Measurements from ENCODE around the gene S100A11. TPM values are rescaled to one million over a fixed set of nuclear protein-coding genes. Genes with fewer than 3 reads are reported as not detected.

S100A11 gene
- total RNA-seq, 2 experiments from 2014 or later, result 27.1 TPM; not detected in 1

DNA sequence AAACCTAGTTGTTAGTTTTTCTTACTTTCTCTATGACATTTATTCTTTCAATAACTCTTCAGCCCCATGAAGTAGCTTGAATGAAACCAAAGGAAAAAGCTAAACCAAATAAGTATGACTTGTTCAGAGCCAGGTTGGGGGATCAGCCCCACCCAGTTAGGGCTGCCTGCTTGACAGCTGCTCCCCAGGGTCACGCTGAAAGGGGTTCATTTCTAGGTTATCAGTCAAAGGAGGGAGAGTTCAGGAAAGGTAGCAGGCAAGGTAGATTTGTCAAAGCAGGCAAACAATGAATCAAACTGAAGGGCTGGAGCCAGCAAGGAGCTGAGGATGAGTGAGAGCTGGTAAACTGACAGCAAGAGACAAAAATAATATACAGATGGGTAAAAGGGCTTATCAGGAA is 3.1 kb upstream of the S100A11 start:
- TF ChIP-seq, protein P1, sequence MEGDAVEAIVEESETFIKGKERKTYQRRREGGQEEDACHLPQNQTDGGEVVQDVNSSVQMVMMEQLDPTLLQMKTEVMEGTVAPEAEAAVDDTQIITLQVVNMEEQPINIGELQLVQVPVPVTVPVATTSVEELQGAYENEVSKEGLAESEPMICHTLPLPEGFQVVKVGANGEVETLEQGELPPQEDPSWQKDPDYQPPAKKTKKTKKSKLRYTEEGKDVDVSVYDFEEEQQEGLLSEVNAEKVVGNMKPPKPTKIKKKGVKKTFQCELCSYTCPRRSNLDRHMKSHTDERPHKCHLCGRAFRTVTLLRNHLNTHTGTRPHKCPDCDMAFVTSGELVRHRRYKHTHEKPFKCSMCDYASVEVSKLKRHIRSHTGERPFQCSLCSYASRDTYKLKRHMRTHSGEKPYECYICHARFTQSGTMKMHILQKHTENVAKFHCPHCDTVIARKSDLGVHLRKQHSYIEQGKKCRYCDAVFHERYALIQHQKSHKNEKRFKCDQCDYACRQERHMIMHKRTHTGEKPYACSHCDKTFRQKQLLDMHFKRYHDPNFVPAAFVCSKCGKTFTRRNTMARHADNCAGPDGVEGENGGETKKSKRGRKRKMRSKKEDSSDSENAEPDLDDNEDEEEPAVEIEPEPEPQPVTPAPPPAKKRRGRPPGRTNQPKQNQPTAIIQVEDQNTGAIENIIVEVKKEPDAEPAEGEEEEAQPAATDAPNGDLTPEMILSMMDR (conservative IDR thresholded peaks at IDR 0.05; ENCODE audit: low read length), result no peak
- no peak for TF ChIP-seq EZH2phosphoT487 (IDR thresholded peaks at IDR 0.05; ENCODE audit: borderline replicate concordance, low read depth, low read length)
- Histone ChIP-seq H3K4me1 (ENCODE audit: insufficient read depth, low read length, poor library complexity, severe bottlenecking) (peaks cover 19% of the 10 kb centered on the region), H4K20me1 (ENCODE audit: insufficient read depth, low read length) (no peaks in the 10 kb centered on the region), H3K4me3 (ENCODE audit: low read depth, low read length, poor library complexity, severe bottlenecking) (no peak overlapping the region), H3K27ac (ENCODE audit: low read depth, low read length, poor library complexity, severe bottlenecking) (no peak overlapping the region), H2AFZ (ENCODE audit: low read length) (no peak overlapping the region), H3K36me3 (ENCODE audit: insufficient read depth, low read length) (no peaks in the 10 kb centered on the region), H3K79me2 (ENCODE audit: insufficient read depth, low read depth, low read length) (no peaks in the 10 kb centered on the region), H3K9me2 (ENCODE audit: insufficient read depth, low read length) (no peaks in the 10 kb centered on the region), H3K4me2 (ENCODE audit: low read length) (no peak overlapping the region), H3K9me3 (ENCODE audit: low read length) (no peaks in the 10 kb centered on the region)
- DNase-seq (ENCODE audit: low spot score), result no peak
- CTCF ChIA-PET (ENCODE audit: unreplicated experiment), result no interaction called here
- no TSS peak for BruUV-seq (replicated peaks)
- POLR2A ChIA-PET, result interaction anchor here (1.3 kb wide), 1 partner anchor 8 kb away, joined by 5 read pairs; no protein-coding TSS in a partner anchor
- intact Hi-C loops (cut with micrococcal nuclease; ENCODE audit: unreplicated experiment), result no loop called here

DNA sequence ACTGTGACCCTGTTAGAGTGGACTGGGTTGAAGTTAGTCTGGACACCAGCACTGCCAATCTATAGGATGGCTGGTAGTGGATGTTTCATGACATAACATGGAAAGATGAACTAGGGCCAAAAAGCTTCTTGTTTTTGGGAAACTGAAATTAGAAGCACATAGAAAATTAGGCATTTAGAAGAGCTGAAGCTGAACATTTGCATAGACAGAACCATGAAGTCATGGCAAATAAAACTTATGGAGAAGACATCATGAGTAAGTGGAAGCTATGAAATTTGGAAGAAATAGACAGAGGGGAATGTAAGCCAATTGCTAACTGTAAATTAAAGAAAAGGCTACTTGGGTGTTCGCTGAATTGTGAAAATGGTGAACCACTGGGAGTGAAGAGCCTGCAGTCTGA is 2.7 kb upstream of the S100A11 start:
- no peak overlapping the region for H3K4me3 ChIP-seq (ENCODE audit: low read depth, low read length, poor library complexity, severe bottlenecking)
- no peaks in the 10 kb centered on the region for H3K9me3 ChIP-seq (ENCODE audit: low read length)
- no peaks in the 10 kb centered on the region for H4K20me1 ChIP-seq (ENCODE audit: insufficient read depth, low read length)
- no peaks in the 10 kb centered on the region for H3K9me2 ChIP-seq (ENCODE audit: insufficient read depth, low read length)
- no peak overlapping the region for H3K27ac ChIP-seq (ENCODE audit: low read depth, low read length, poor library complexity, severe bottlenecking)
- TF ChIP-seq EZH2phosphoT487 (IDR thresholded peaks at IDR 0.05; ENCODE audit: borderline replicate concordance, low read depth, low read length), result no peak
- TF ChIP-seq, protein P1 (conservative IDR thresholded peaks at IDR 0.05; ENCODE audit: low read length), result no peak
- no TSS peak for BruUV-seq (replicated peaks)
- DNase-seq (ENCODE audit: low spot score), result no peak
- H3K4me1 ChIP-seq (ENCODE audit: insufficient read depth, low read length, poor library complexity, severe bottlenecking), result peaks cover 23% of the 10 kb centered on the region
- POLR2A ChIA-PET, result interaction anchor here (1.3 kb wide), 1 partner anchor 9 kb away, joined by 5 read pairs; no protein-coding TSS in a partner anchor
- intact Hi-C loops (cut with micrococcal nuclease; ENCODE audit: unreplicated experiment), result no loop called here
- H3K79me2 ChIP-seq (ENCODE audit: insufficient read depth, low read depth, low read length), result no peaks in the 10 kb centered on the region
- H3K4me2 ChIP-seq (ENCODE audit: low read length), result no peak overlapping the region
- no peaks in the 10 kb centered on the region for H3K36me3 ChIP-seq (ENCODE audit: insufficient read depth, low read length)
- H2AFZ ChIP-seq (ENCODE audit: low read length), result no peak overlapping the region
- CTCF ChIA-PET (ENCODE audit: unreplicated experiment), result no interaction called here

DNA sequence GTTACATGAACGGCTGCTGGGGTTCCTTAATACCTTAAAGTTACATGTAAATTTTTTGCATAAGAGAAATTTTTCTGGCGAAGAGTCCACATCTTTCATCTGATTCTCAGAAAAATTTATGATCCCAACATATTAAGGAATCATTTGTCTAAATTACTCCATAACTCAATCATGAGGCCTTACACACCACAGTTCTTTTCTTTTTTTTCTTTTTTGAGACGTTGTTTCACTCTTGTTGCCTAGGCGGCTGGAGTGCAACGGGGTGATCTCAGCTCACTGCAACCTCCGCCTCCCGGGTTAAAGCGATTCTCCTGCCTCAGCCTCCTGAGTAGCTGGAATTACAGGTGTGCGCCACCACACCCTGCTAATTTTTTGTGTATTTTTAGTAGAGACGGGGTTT is 2.1 kb upstream of the S100A11 start:
- POLR2A ChIA-PET, result interaction anchor here (0.6 to 5.7 kb wide), 3 partner anchors 9 to 139 kb away, joined by 3 to 38 read pairs (median 5); no protein-coding TSS in a partner anchor
- Histone ChIP-seq H3K4me1 (ENCODE audit: insufficient read depth, low read length, poor library complexity, severe bottlenecking) (peaks cover 29% of the 10 kb centered on the region), H3K9me2 (ENCODE audit: insufficient read depth, low read length) (no peaks in the 10 kb centered on the region), H4K20me1 (ENCODE audit: insufficient read depth, low read length) (no peaks in the 10 kb centered on the region), H3K9me3 (ENCODE audit: low read length) (no peaks in the 10 kb centered on the region), H3K27ac (ENCODE audit: low read depth, low read length, poor library complexity, severe bottlenecking) (peak overlapping the region; percentile 42), H3K4me3 (ENCODE audit: low read depth, low read length, poor library complexity, severe bottlenecking) (no peak overlapping the region), H3K4me2 (ENCODE audit: low read length) (no peak overlapping the region), H3K79me2 (ENCODE audit: insufficient read depth, low read depth, low read length) (no peaks in the 10 kb centered on the region), H2AFZ (ENCODE audit: low read length) (peak overlapping the region; percentile 63; the same call in 1 of the 2 replicates), H3K36me3 (ENCODE audit: insufficient read depth, low read length) (no peaks in the 10 kb centered on the region)
- TF ChIP-seq, protein P1 (conservative IDR thresholded peaks at IDR 0.05; ENCODE audit: low read length), result no peak
- TF ChIP-seq EZH2phosphoT487 (IDR thresholded peaks at IDR 0.05; ENCODE audit: borderline replicate concordance, low read depth, low read length), result no peak
- no TSS peak for BruUV-seq (replicated peaks)
- no peak for DNase-seq (ENCODE audit: low spot score)
- CTCF ChIA-PET (ENCODE audit: unreplicated experiment), result no interaction called here
- intact Hi-C loops (cut with micrococcal nuclease; ENCODE audit: unreplicated experiment), result no loop called here

All from OCI-LY7 (cell line).